Stimulated activated effector memory CD8-positive, alpha-beta T cell treated with anti-CD3 and anti-CD28 coated beads, Interleukin-12 subunit alpha, Interleukin-12 subunit beta, amount 100 ng/mL, for 72 hours (primary cell): ENCODE data around the gene TDRD12.
"Not testable (repeated sequence)": the region's sequence is repeated elsewhere in the genome, so short reads cannot be mapped to it uniquely, and the experiment has no call there.

ENCODE experiments used
- ATAC-seq: fragments of 150-1000 bp; cut with Tn5 transposase; 2 replicates; pipeline ENCODE4 v1.10.0; 2021
- DNase-seq, 2 donors: peaks; one replicate each; pipeline ENCODE4 v3.0.0; 2021 to 2022; ENCODE audit warnings: low spot score in 2 of 2
- H3K27ac Mint-ChIP-seq: one replicate; pipeline ENCODE4 v1.8.0; 2022; ENCODE audit warnings: mild to moderate bottlenecking, mixed read lengths
- H3K36me3 Mint-ChIP-seq: one replicate; pipeline ENCODE4 v1.8.0; 2022; ENCODE audit warnings: mild to moderate bottlenecking, mixed read lengths
- H3K4me1 Mint-ChIP-seq: one replicate; pipeline ENCODE4 v1.8.0; 2022; ENCODE audit warnings: mixed read lengths
- H3K4me3 Mint-ChIP-seq: one replicate; pipeline ENCODE4 v1.8.0; 2022; ENCODE audit warnings: mild to moderate bottlenecking, mixed read lengths
- H3K9me3 Mint-ChIP-seq: one replicate; pipeline ENCODE4 v1.8.0; 2022; ENCODE audit warnings: mixed read lengths

Gene TDRD12

GRCh38 chr19:32748948-32749347 is 29.4 kb downstream of the TDRD12 start:
- ATAC-seq (no peak), DNase-seq (no peak)
- Mint-ChIP-seq H3K9me3 (no peaks in the 10 kb centered on the region), H3K4me3 (no peak overlapping the region), H3K27ac (no peak overlapping the region), H3K4me1 (peaks cover 13% of the 10 kb centered on the region), H3K36me3 (no peaks in the 10 kb centered on the region)

- Mint-ChIP-seq H3K27ac (no peak overlapping the region), H3K36me3 (no peaks in the 10 kb centered on the region), H3K4me1 (peaks cover 13% of the 10 kb centered on the region), H3K4me3 (no peak overlapping the region), H3K9me3 (no peaks in the 10 kb centered on the region)
- ATAC-seq (no peak), DNase-seq (no peak)
These were observed 29.8 kb downstream of the TDRD12 start for GRCh38 chr19:32749361-32749760.

DNA sequence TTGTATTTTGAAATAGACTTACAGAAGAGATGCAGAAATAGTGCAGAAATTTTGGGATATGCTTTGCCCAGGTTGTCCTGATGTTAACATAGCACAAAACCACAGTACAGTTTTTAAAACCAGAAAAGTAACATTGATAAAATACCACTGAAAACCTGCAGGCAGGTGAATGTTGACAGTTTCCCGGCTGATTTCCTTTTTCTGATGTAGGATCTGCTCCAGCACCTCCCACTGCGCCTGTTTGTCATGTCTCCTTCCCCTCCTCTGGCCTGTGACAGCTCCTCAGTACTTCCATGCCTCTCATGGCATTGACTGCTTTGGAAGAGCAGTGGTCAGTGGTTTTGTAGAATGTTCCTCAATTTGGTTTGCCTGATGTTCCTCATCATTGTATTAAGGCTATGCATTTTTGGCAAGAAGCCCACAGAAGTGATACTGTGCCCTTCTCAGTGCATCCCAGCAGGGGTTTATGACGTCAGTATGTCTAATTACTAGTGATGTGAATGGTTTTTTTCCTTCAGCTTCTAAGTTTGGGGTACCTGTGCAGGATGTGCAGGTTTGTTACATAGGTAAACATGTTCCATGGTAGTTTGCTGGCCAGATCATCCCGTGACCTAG is 31.0 kb downstream of the TDRD12 start:
- Mint-ChIP-seq H3K36me3 (no peaks in the 10 kb centered on the region), H3K4me3 (no peak overlapping the region), H3K27ac (no peak overlapping the region), H3K4me1 (peaks cover 13% of the 10 kb centered on the region), H3K9me3 (no peaks in the 10 kb centered on the region)
- DNase-seq = no peak
- ATAC-seq = no peak

GRCh38 chr19:32751066-32751465 is 31.5 kb downstream of the TDRD12 start:
- no peak for ATAC-seq
- no peak for DNase-seq
- H3K27ac Mint-ChIP-seq = no peak overlapping the region
- H3K4me1 Mint-ChIP-seq = peaks cover 13% of the 10 kb centered on the region
- no peak overlapping the region for H3K4me3 Mint-ChIP-seq
- no peaks in the 10 kb centered on the region for H3K9me3 Mint-ChIP-seq
- no peaks in the 10 kb centered on the region for H3K36me3 Mint-ChIP-seq

- Mint-ChIP-seq H3K27ac (no peak overlapping the region), H3K4me3 (no peak overlapping the region), H3K9me3 (no peaks in the 10 kb centered on the region), H3K36me3 (no peaks in the 10 kb centered on the region), H3K4me1 (no peaks in the 10 kb centered on the region)
- no peak for ATAC-seq
- no peak for DNase-seq
These were observed 37.6 kb downstream of the TDRD12 start for GRCh38 chr19:32757189-32757588.

DNA sequence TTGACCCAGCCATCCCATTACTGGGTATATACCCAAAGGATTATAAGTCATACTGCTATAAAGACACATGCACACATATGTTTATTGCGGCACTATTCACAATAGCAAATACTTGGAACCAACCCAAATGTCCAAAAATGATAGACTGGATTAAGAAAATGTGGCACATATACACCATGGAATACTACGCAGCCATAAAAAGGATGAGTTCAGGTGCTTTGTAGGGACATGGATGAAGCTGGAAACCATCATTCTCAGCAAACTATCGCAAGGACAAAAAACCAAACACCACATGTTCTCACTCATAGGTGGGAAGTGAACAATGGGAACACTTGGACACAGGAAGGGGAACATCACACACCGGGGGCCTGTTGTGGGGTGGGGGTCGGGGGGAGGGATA is 45.8 kb downstream of the TDRD12 start:
- not testable (repeated sequence) for H3K4me3 Mint-ChIP-seq, H3K9me3 Mint-ChIP-seq, H3K4me1 Mint-ChIP-seq, DNase-seq, H3K36me3 Mint-ChIP-seq, ATAC-seq, H3K27ac Mint-ChIP-seq

GRCh38 chr19:32767951-32768679 is 48.5 kb downstream of the TDRD12 start:
- Mint-ChIP-seq H3K9me3 (no peaks in the 10 kb centered on the region), H3K36me3 (no peaks in the 10 kb centered on the region), H3K27ac (no peak overlapping the region), H3K4me1 (no peaks in the 10 kb centered on the region), H3K4me3 (no peak overlapping the region)
- ATAC-seq (no peak), DNase-seq (no peak)

GRCh38 chr19:32771596-32771995 is 52.0 kb downstream of the TDRD12 start:
- DNase-seq (no peak), ATAC-seq (no peak)
- Mint-ChIP-seq H3K4me3 (no peak overlapping the region), H3K9me3 (no peaks in the 10 kb centered on the region), H3K27ac (no peak overlapping the region), H3K36me3 (no peaks in the 10 kb centered on the region), H3K4me1 (no peaks in the 10 kb centered on the region)

DNA sequence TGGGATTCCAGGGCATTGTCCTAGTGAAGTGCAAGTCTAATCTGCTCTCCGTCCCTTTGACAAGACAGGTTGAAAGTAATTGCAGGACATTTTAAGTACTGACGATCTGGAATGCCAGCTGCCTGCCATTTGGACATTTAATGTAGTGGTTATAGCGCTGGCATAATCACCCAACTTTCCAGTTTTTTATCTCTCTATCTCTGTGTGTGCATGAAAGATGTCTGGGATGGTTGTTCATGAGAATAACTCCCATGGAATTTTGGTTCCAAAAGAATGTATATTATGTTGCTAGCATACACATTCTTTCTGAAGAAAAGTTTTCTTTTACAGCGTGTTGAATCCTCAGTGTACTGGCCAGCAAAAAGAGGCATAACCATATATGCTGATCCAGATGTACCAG is 53.6 kb downstream of the TDRD12 start:
- Mint-ChIP-seq H3K4me1 (no peaks in the 10 kb centered on the region), H3K4me3 (no peak overlapping the region), H3K36me3 (no peaks in the 10 kb centered on the region), H3K27ac (no peak overlapping the region), H3K9me3 (no peaks in the 10 kb centered on the region)
- DNase-seq = no peak
- no peak for ATAC-seq

DNA sequence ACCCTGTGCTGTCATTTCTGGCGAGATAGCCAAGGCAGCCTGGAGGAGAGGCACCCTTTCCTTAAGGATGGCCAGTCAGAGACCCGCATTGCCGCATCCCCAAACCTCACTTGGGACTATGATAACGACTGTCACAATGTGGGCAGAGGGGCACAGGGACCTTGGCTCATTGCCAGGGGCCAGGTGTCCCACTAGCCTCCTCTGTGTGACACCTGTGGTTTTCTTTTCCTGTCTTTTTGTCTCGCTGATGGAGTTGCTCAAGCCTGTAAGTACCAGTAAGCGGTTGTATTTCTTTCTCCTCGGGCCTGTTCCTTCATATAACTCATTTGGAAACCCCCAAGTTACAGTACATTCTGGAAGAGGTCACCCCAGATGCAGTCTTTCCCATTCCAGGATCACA is 59.5 kb downstream of the TDRD12 start:
- Mint-ChIP-seq H3K36me3 (no peaks in the 10 kb centered on the region), H3K27ac (no peak overlapping the region), H3K4me3 (no peak overlapping the region), H3K4me1 (no peaks in the 10 kb centered on the region), H3K9me3 (peaks cover 6% of the 10 kb centered on the region)
- ATAC-seq (no peak), DNase-seq (no peak)

DNA sequence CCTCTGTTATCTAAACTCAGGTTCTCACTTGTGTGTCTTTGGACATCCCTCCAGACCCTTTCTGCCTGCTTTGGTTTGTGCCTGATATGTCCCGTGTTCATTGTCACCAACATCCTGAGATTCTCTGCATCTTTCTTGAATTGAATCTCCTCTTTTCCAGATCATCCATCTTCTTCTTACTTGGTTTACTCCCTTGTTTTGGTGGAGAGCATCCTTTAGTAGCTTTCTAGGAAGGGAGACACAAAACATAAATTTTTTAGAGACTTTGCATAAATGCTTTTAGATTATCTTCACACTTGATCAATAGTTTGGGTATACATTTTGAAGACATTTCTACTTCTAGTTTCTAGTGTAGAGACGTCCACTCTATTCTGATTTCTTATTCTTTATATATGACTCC is 61.7 kb downstream of the TDRD12 start:
- DNase-seq (no peak), ATAC-seq (no peak)
- no peaks in the 10 kb centered on the region for H3K4me1 Mint-ChIP-seq
- H3K36me3 Mint-ChIP-seq = no peaks in the 10 kb centered on the region
- no peak overlapping the region for H3K27ac Mint-ChIP-seq
- H3K9me3 Mint-ChIP-seq = peaks cover 6% of the 10 kb centered on the region
- no peak overlapping the region for H3K4me3 Mint-ChIP-seq

DNA sequence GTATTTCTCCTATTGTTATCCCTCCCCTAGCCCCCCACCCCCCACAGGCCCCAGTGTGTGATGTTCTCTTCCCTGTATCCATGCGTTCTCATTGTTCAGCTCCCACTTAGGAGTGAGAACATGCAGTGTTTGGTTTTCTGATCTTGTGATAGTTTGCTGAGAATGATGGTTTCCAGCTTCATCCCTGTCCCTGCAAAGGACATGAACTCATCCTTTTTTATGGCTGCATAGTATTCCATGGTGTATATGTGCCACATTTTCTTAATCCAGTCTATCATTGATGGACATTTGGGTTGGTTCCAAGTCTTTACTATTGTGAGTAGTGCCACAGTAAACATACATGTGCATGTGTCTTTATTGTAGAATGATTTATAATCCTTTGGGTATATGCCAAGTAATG is 62.5 kb downstream of the TDRD12 start:
- H3K9me3 Mint-ChIP-seq, H3K36me3 Mint-ChIP-seq, H3K4me3 Mint-ChIP-seq, H3K4me1 Mint-ChIP-seq, ATAC-seq, DNase-seq, H3K27ac Mint-ChIP-seq: not testable (repeated sequence)

GRCh38 chr19:32787161-32787813 is 67.7 kb downstream of the TDRD12 start:
- DNase-seq, H3K9me3 Mint-ChIP-seq: not testable (repeated sequence)

DNA sequence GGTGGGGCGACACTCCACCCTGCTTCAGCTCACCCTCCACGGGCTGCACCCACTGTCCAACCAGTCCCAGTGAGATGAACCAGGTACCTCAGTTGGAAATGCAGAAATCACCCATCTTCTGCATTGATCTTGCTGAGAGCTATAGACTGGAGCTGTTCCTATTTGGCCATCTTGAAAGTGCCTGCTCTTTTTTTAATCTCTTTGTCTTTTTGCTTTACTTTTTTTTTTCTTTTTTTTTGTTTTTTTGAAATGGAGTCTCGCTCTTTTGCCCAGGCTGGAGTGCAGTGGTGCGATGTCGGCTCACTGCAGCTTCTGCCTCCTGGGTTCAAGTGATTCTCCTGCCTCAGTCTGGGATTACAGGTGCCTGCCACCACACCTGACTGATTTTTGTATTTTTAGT is 68.3 kb downstream of the TDRD12 start:
- not testable (repeated sequence) for H3K36me3 Mint-ChIP-seq, DNase-seq, H3K4me1 Mint-ChIP-seq, H3K4me3 Mint-ChIP-seq, ATAC-seq, H3K9me3 Mint-ChIP-seq, H3K27ac Mint-ChIP-seq

More at GRCh38 chr19:32787161-32787813, 67.7 kb downstream of the TDRD12 start:
- not testable (repeated sequence) for H3K27ac Mint-ChIP-seq, ATAC-seq, H3K4me1 Mint-ChIP-seq, H3K36me3 Mint-ChIP-seq, H3K4me3 Mint-ChIP-seq

GRCh38 chr19:32789429-32789828 is 69.9 kb downstream of the TDRD12 start:
- Mint-ChIP-seq H3K4me1 (peaks cover 4% of the 10 kb centered on the region), H3K4me3 (no peak overlapping the region), H3K36me3 (no peaks in the 10 kb centered on the region), H3K9me3 (no peaks in the 10 kb centered on the region), H3K27ac (no peak overlapping the region)
- ATAC-seq = no peak
- DNase-seq = no peak

DNA sequence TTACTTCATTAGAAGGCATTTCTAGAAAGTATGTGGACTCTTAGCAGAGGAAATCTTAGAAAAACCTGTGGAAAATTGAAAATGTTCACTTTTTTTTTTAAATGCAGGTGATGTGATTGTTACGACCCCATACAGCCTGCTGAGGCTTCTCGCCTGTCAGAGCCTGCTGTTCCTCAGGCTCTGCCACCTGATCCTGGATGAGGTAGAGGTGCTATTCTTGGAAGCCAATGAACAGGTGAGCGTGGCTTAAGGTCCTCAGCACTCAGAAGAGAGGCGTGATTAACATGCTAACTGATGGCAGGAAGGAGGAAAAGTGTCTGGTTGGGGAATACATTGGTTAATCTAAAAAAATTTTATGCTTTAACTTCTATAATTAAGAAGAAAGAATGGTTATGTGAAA is 78.6 kb downstream of the TDRD12 start:
- ATAC-seq (no peak), DNase-seq (no peak)
- Mint-ChIP-seq H3K27ac (no peak overlapping the region), H3K4me3 (no peak overlapping the region), H3K36me3 (no peaks in the 10 kb centered on the region), H3K4me1 (peaks cover 17% of the 10 kb centered on the region), H3K9me3 (no peaks in the 10 kb centered on the region)
